Parathyroid adenoma (tissue), 2 donors: ENCODE results near the gene POU6F2.
A peak's percentile ranks its signal among the peaks of the same experiment; 100 is the strongest.

ENCODE experiments used
- H2AFZ ChIP-seq: fragments of 300-600 bp; sonication (generic); one replicate; pipeline ENCODE4 v1.7.0; 2017; ENCODE audit warnings: antibody characterized with exemption, mild to moderate bottlenecking
- H3K27ac ChIP-seq: fragments of 300-600 bp; sonication (generic); one replicate; pipeline ENCODE4 v1.7.0; 2017
- H3K27me3 ChIP-seq: fragments of 300-600 bp; sonication (generic); one replicate; pipeline ENCODE4 v1.7.0; 2017; ENCODE audit warnings: low read length; ENCODE audit not compliant: control insufficient read depth, insufficient read depth
- H3K36me3 ChIP-seq: fragments of 300-600 bp; sonication (generic); one replicate; pipeline ENCODE4 v1.7.0; 2017; ENCODE audit warnings: low read length; ENCODE audit not compliant: control insufficient read depth, insufficient read depth
- H3K4me1 ChIP-seq: fragments of 300-600 bp; sonication (generic); one replicate; pipeline ENCODE4 v1.7.0; 2017; ENCODE audit warnings: control low read depth
- H3K4me2 ChIP-seq: fragments of 300-600 bp; sonication (generic); one replicate; pipeline ENCODE4 v1.7.0; 2017; ENCODE audit warnings: low read length
- H3K4me3 ChIP-seq: fragments of 300-600 bp; sonication (generic); one replicate; pipeline ENCODE4 v1.7.0; 2017; ENCODE audit warnings: low read depth, low read length
- H3K79me2 ChIP-seq: fragments of 300-600 bp; sonication (generic); one replicate; pipeline ENCODE4 v1.7.0; 2017; ENCODE audit warnings: control low read depth
- H3K9ac ChIP-seq: fragments of 300-600 bp; sonication (generic); one replicate; pipeline ENCODE4 v1.7.0; 2017; ENCODE audit warnings: mild to moderate bottlenecking
- H3K9me3 ChIP-seq: fragments of 300-600 bp; sonication (generic); one replicate; pipeline ENCODE4 v1.7.0; 2017; ENCODE audit warnings: low read length; ENCODE audit not compliant: control insufficient read depth
- CTCF ChIP-seq: fragments of 300-600 bp; sonication (generic); IDR thresholded peaks from one replicate; pipeline ENCODE4 v1.7.0; 2017; ENCODE audit warnings: antibody characterized with exemption, mild to moderate bottlenecking
- donor health status: primary hyperparathyroidism.

POU6F2 gene

GRCh38 chr7:38977685-38978084 is at the start of gene POU6F2:
TSS of gene POU6F2 (plus strand) at chr7:38977909. CDS start at chr7:38977954, 45 bp downstream.
- no peak for TF ChIP-seq CTCF
- H3K4me2 ChIP-seq: no peak within 1 kb of the TSS
- no peaks in the 10 kb centered on the region for H3K36me3 ChIP-seq
- no peaks in the 10 kb centered on the region for H3K79me2 ChIP-seq
- H3K27ac ChIP-seq: no peak within 1 kb of the TSS
- H3K9ac ChIP-seq: no peak within 1 kb of the TSS
- H3K4me1 ChIP-seq: no peaks in the 10 kb centered on the region
- H3K4me3 ChIP-seq: no peak within 1 kb of the TSS
- H3K9me3 ChIP-seq: peaks cover 3% of the 10 kb centered on the region
- no peaks in the 10 kb centered on the region for H3K27me3 ChIP-seq
- no peak within 1 kb of the TSS for H2AFZ ChIP-seq

GRCh38 chr7:38928506-38928905 is 49.2 kb upstream of the POU6F2 start:
- H3K79me2 ChIP-seq: no peaks in the 10 kb centered on the region
- H3K4me1 ChIP-seq: no peaks in the 10 kb centered on the region
- H2AFZ ChIP-seq: no peak overlapping the region
- no peaks in the 10 kb centered on the region for H3K9me3 ChIP-seq
- no peak overlapping the region for H3K4me2 ChIP-seq
- H3K27ac ChIP-seq: no peak overlapping the region
- H3K27me3 ChIP-seq: no peaks in the 10 kb centered on the region
- H3K4me3 ChIP-seq: no peak overlapping the region
- no peak for TF ChIP-seq CTCF
- no peak overlapping the region for H3K9ac ChIP-seq
- H3K36me3 ChIP-seq: no peaks in the 10 kb centered on the region

- Histone ChIP-seq H3K4me1 (no peaks in the 10 kb centered on the region), H3K4me2 (no peak overlapping the region), H2AFZ (no peak overlapping the region), H3K9ac (no peak overlapping the region), H3K36me3 (no peaks in the 10 kb centered on the region), H3K27me3 (no peaks in the 10 kb centered on the region), H3K9me3 (no peaks in the 10 kb centered on the region), H3K4me3 (no peak overlapping the region), H3K79me2 (no peaks in the 10 kb centered on the region), H3K27ac (no peak overlapping the region)
- TF ChIP-seq CTCF: no peak
These were observed 48.1 kb upstream of the POU6F2 start for GRCh38 chr7:38929460-38930171.

- Histone ChIP-seq H3K79me2 (no peaks in the 10 kb centered on the region), H3K27ac (no peak overlapping the region), H3K36me3 (no peaks in the 10 kb centered on the region), H3K9ac (no peak overlapping the region), H3K4me1 (no peaks in the 10 kb centered on the region), H3K9me3 (no peaks in the 10 kb centered on the region), H3K4me3 (no peak overlapping the region), H3K4me2 (no peak overlapping the region), H3K27me3 (no peaks in the 10 kb centered on the region), H2AFZ (no peak overlapping the region)
- peak; percentile 76 for TF ChIP-seq CTCF
These were observed 45.1 kb upstream of the POU6F2 start for GRCh38 chr7:38932509-38933168.
